Stimulated activated naive CD4-positive, alpha-beta T cell treated with Interleukin-2 at 50 U/mL for 16 hours (primary cell): ENCODE data around the gene LACRT.
"Not testable (repeated sequence)": the region's sequence is repeated elsewhere in the genome, so short reads cannot be mapped to it uniquely, and the experiment has no call there.

Experiments
- DNase-seq: peaks from one replicate; lab custom pipeline; 2025; lab: John Stamatoyannopoulos, UW

LACRT gene

GRCh38 chr12:54639112-54639511 is 4.4 kb upstream of the LACRT start:
- DNase-seq, result not testable (repeated sequence)

DNA sequence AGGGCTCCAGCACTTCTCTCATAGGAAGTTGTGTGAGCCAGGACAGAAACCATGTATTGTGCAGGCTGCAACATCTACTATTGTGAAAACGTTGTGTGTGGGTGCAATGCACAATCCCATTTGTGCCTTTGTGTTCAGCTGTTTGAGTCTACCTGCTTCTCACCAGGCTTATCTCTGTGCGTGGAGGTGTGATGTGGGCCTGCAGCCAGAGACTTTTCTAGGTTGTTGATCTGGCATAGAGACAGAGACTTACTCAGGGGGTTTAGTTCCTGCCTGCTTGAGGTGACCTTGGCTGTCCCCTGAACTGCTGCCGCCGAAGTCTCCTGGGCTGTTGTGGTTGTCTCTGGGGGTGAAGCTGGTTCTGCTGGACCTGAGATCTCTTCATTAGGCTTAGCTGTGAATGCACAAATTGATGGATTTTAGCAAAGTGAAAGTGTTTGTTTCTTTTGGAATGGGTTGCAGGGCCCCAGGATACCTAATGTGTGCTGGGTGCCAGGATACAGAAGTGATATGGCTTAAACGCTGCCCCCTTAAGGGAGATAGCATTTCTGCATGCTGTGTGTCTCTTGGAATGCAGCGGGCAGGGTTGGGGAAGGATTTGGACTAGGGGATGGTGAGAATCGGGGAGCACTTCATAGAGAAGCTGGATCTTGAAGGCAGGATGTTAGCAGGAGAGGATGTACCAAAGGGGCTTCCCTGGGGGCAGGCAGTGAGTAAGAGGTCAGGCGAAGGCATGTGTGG is 2.5 kb downstream of the LACRT start:
- DNase-seq, result no peak

DNA sequence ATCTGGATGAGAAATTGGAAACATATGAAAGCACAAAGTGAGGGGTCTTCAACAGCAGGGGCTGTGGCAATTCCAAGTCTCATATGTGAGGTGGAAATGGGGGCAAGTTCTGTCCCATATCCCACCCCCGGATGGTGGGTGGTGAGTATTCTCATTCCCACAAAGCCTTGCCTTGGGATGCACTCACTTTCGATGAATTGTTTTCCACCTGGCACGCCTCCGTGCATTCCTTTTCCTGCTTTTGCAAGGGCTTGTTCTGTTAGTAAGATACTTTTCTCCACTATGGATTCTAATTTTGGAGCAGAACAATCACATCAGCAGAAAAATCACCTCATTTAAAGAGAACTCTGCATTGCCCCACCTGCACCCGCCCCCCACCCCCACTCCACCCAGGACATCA is 3.1 kb downstream of the LACRT start:
- DNase-seq, result no peak

DNA sequence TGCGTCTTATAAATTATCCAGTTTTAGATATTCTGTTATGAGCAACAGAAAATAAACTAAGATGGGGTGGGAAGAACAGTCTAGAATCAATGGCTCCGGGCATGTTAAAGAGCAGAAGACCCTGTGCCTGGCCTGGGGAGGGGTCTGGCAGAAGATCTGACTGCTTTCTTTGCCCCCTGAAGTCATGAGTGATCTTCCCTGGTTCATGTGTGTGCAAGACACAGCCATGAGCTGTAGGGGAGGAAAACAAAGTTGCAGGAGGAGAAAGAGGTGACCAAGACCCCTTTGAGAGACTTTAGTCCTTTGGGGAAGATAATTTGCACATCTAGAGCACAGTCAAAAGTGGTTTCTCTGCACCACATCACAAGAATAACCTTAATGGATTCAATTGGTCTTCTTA is 4.8 kb downstream of the LACRT start:
- DNase-seq, result no peak

DNA sequence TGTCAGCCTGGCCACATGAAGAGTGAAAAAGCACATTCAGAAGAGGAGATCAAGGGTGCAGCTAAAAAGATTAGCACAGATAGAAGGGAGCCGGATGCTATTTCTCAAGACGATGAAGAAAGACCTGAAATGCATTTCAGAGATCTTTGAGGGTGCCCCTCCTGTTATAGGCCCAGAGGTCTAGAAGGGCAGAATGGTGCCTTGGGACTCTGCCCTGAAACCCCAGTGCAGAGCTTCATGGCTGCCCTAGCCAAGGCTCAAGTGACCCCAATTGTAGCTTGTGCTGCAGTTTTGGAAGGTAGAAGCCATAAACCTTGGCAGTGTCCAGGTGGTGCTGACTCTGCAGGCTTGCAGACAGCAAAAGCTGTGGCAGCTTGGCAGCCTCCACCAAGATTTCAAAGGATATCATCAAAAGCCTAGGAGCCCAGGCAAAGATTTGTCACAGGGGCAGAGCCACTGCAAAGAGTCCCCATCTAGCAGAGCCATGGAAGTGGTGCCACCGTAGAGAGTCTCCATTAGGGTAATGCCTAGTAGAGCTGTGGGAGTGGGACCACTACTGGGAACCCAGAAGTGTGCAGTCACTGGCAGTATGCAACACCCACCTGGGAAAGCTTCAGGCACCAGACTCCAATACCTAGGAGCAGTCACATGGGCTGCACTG is 6.4 kb downstream of the LACRT start:
- no peak for DNase-seq

DNA sequence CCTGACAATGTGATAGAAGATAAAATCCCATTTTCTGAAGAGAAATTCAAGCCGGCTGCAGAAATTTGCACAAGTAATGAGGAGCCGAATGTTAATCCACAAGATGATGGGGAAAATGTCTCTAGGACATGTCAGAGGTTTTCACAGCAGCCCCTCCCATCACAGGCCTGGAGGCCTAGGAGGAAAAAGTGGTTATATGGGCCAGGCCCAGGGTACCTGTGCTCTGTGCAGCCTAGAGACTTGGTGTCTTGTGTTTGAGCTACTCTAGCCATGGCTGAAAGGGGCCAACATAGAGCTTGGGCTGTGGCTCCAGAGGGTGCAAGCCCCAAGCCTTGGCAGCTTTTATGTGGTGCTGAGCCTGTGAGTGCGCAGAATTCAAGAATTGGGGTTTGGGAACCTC is 7.4 kb downstream of the LACRT start:
- DNase-seq, result no peak

DNA sequence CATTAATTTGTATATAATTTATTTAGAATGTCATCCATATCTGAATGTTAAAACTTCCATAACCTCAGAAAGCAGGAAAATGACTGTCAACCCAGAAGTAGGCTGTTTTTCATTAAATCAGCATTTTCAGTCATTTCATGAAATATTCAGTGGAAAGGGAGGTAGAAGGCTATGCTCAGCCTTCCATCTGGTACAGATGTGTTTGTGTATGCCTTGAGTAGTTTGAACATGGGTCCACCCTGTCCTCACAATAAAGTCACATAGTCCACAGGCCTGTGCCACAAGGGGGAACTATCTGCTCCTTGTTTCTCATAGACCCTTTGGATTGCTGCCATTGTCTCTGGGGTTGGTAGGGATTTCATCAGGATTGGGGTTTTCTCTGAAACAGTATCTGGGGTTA is 9.1 kb downstream of the LACRT start:
- no peak for DNase-seq

GRCh38 chr12:54624315-54625279 is 10.1 kb downstream of the LACRT start:
- DNase-seq, result no peak

- no peak for DNase-seq
Observed at GRCh38 chr12:54622463-54623183, 12.1 kb downstream of the LACRT start.

DNA sequence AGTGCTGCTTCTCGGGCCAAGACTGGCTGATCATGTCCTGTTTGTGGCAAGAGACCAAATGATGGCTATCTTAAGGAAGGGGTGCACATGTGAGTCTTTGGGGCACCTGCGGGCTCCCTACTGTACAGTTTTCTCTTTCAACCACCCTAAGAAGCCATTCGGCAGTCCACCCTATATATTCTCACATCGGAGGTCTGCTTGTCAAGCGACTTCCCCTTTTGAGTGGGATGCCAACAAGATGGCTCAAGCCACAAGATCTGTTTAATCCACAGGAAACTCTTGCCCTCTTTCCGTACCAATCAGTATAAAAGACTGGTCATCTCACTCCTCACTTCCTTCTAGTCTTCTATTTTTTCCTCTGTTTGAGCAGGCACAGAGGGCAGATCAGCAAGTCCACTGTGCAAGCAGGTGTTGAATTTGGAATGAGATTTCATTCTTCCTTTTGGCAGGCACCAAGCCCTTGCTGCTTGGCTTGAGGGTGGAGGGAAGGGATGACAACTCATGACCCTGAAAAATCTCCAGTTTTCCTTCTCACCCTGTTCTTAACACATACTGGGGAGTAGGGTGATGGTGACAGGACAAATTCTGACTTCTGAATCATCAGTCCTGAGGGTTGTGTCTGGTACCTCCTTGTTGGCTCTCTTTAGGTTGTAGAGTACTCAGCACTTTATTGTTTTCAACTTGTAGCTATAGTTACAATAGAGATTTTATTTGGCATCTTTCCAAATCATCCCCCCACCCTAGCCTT is 17.6 kb downstream of the LACRT start:
- DNase-seq, result no peak

DNA sequence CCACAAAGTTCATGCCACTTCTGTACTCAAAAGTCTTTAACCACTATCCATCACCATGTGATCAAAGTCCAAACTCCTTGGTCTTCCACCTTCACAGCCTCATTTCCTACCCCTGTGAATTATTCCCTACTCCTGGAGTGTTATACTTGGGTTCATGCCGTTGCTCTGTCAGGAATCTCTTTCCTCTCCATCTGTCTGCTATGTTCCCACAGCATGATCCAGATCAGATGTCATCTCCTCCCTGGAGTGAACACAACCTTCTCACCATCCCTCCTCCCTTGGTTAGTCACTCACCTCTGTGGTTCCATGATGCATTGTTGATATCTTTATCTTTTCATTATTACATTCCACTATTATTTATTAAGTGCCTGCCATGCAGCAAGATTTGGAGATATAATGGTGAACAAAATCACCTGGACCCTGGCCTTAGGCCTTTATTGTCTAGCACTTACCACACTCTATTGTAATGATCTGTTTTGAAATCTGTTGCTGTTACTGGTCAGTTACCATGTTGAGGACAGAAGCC is 22.4 kb downstream of the LACRT start:
- DNase-seq, result no peak

DNA sequence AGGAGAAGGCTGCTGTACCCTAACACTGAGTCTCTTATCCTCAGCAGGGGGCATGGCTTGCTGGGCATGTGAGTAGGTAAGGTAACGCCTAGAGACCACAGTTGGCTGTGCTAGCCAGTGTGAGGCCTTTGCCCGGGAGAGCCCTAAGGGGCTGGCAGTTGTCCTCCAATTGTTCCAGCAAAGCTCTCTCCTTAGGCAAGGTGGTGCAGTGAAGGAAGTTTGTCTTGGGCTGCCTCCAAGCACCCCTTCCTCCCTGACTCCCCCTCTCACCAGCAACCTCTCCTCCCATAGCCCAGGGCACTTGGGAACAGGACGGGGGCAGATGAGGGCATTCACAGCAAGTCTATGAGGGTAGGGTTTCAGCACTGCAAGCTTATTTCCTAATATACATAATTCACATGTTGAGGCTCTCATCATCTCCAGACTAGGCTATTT is 23.0 kb downstream of the LACRT start:
- DNase-seq, result no peak

GRCh38 chr12:54608769-54609168 is 25.9 kb downstream of the LACRT start:
- no peak for DNase-seq

GRCh38 chr12:54608156-54608555 is 26.5 kb downstream of the LACRT start:
- DNase-seq, result no peak

DNA sequence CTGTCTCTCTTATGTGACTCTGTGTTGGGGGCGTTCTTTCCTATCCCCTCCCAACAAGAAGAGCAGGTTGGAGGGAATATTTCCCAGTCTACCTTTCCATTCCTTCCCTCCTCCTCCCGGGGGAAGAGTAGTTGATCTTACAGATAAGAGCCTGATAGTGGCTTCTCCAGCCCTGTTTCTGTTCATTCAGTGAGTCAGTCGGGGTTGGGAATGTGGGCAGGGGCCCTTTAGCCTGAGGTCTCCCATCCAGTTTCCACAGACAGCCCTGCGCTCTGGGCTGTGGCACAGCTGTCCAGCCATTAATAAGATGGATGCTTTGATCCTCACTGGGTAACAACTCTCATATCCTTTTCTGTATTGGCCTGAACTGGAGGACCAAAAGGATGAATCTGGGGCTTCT is 28.1 kb downstream of the LACRT start:
- DNase-seq, result no peak

- no peak for DNase-seq
Observed at GRCh38 chr12:54605138-54605970, 29.3 kb downstream of the LACRT start.

- no peak for DNase-seq
Observed at GRCh38 chr12:54604436-54604835, 30.3 kb downstream of the LACRT start.

DNA sequence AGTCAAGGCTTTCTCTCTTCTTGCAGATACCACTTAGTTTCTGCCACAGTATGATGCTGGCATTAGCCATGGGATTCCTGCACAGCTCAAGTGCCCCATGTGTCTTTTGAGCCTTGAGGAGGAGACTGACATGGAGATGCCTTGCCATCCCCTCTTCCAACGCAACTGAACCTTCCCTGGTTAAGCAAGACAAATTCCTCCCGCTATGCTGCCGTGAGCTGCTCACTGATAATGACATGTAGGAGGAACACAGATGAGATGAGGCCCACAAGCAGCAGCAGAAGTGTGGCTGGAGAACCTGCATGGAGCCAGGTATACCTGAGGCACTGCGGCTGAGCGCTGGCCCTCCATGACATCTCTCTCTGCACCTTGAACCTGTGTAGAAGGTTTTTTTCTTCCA is 30.8 kb downstream of the LACRT start:
- no peak for DNase-seq

GRCh38 chr12:54603173-54603814 is 31.4 kb downstream of the LACRT start:
- DNase-seq, result peak; percentile 48

DNA sequence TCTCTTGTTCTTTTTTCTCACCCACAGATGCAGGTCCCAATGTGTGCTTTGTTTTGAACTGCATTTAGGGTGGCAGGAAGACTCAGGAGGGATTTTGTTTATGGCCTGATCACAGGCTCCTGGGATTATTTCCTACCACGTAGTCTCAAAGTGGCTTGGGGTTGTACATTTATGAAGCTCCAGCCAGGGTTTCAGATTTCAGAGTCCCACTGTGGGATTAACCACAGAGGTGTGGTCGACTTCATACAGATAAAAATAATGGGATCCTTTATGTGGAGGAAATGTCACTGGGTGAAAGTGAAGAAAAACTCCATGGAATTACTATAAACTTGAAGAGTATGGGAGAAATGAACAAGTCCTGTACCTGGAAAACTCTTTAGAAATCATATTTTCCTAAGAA is 32.0 kb downstream of the LACRT start:
- DNase-seq, result no peak
